Cardiac fibroblast (primary cell): Measurements from ENCODE around the gene EFNA4.

ENCODE experiments used
- DNase-seq, 2 donors: peaks; one replicate each; pipeline versions ENCODE4 v3.0.0 to v3.0.0-alpha.2; 2010; ENCODE audit warnings: low read depth in 2 of 2
- H3K4me3 ChIP-seq, 2 donors: replicated peaks in 1 of 2; 1 replicate in 1 of 2; 2 replicates in 1 of 2; pipeline ENCODE4 v1.5.1; 2011; ENCODE audit warnings: low read depth in 2 of 2, low read length in 2 of 2, mild to moderate bottlenecking in 2 of 2, moderate library complexity in 1 of 2
- CTCF ChIP-seq: IDR thresholded peaks from one replicate; pipeline ENCODE4 v1.5.1; 2011; ENCODE audit warnings: low read depth, mild to moderate bottlenecking, low read length, inconsistent platforms

EFNA4 gene

GRCh38 chr1:155075535-155075934 lies 12.0 kb downstream of the EFNA4 start:
- no peak for TF ChIP-seq CTCF
- DNase-seq, result no peak
- no peak overlapping the region for H3K4me3 ChIP-seq

GRCh38 chr1:155076371-155076770 lies 12.8 kb downstream of the EFNA4 start:
- TF ChIP-seq CTCF, result no peak
- no peak for DNase-seq
- H3K4me3 ChIP-seq, result no peak overlapping the region

GRCh38 chr1:155077346-155077745 lies 13.8 kb downstream of the EFNA4 start:
- no peak for DNase-seq

GRCh38 chr1:155077758-155078445 lies 14.4 kb downstream of the EFNA4 start:
- no peak for TF ChIP-seq CTCF
- no peak overlapping the region for H3K4me3 ChIP-seq

More at GRCh38 chr1:155077346-155077745, 13.8 kb downstream of the EFNA4 start:
- H3K4me3 ChIP-seq, result no peak overlapping the region
- TF ChIP-seq CTCF, result no peak

GRCh38 chr1:155078469-155079209 lies 15.1 kb downstream of the EFNA4 start, which contains the start of gene EFNA3:
EFNA3 (plus strand) TSS chr1:155078837; CDS start chr1:155078942, 105 bp downstream.
- H3K4me3 ChIP-seq, result peak within 1 kb of the TSS; percentile 46 to 47
- DNase-seq, result peak; percentile 46 to 60
- no peak for TF ChIP-seq CTCF

More at GRCh38 chr1:155077758-155078445, 14.4 kb downstream of the EFNA4 start:
- DNase-seq, result peak in 1 of 2 donors; percentile 67

- H3K4me3 ChIP-seq, result peak overlapping the region; percentile 46 to 47
- no peak for TF ChIP-seq CTCF
- no peak for DNase-seq
Measured at GRCh38 chr1:155079210-155079486, 15.6 kb downstream of the EFNA4 start.
